Right atrium auricular region (tissue), 2 donors: Measurements from ENCODE around the gene INSYN1. TPM values are rescaled to one million over a fixed set of nuclear protein-coding genes. Genes with fewer than 3 reads are reported as not detected.
"Not testable (repeated sequence)": the region's sequence is repeated elsewhere in the genome, so short reads cannot be mapped to it uniquely, and the experiment has no call there.

Experiments used
- DNase-seq: peaks from one replicate; pipeline ENCODE4 v3.0.0-alpha.2; 2019; ENCODE audit warnings: low spot score
- H3K27ac ChIP-seq, 2 donors: fragments of 200-600 bp; sonication (generic); 1 replicate in 1 of 2; 2 replicates in 1 of 2; pipeline ENCODE4 v1.5.1; 2016 to 2019
- H3K27me3 ChIP-seq, 2 donors: fragments of 200-600 bp; sonication (generic); one replicate each; pipeline versions ENCODE4 v1.5.1 to v1.6.0; 2017 to 2019
- H3K36me3 ChIP-seq: fragments of 200-600 bp; sonication (generic); one replicate; pipeline ENCODE4 v1.5.1; 2016
- H3K4me1 ChIP-seq, 2 donors: fragments of 200-600 bp; sonication (generic); one replicate each; pipeline versions ENCODE4 v1.5.1 to v1.6.0; 2017 to 2019
- H3K4me3 ChIP-seq, 2 donors: fragments of 200-600 bp; sonication (generic); 1 replicate in 1 of 2; 2 replicates in 1 of 2; pipeline ENCODE4 v1.5.1; 2017 to 2019; ENCODE audit warnings: mild to moderate bottlenecking in 1 of 2, moderate library complexity in 1 of 2
- H3K9me3 ChIP-seq, 2 donors: fragments of 200-600 bp; sonication (generic); one replicate each; pipeline ENCODE4 v1.5.1; 2019
- total RNA-seq, 2 donors: library from RNA; depleted of rRNA; stranded (reverse); fragments of >200 nt; gene quantifications; one replicate each; pipeline ENCODE4 v1.1.0, GENCODE V29; 2016
- TF ChIP-seq, protein P1 (sequence below), 2 donors: fragments of 200-600 bp; sonication (generic); IDR thresholded peaks; one replicate each; pipeline ENCODE4 v1.5.1; 2019; ENCODE audit warnings: antibody characterized with exemption in 2 of 2

INSYN1 gene
- total RNA-seq, 2 donors from 2014 or later: 32.7 to 68.5 TPM

DNA sequence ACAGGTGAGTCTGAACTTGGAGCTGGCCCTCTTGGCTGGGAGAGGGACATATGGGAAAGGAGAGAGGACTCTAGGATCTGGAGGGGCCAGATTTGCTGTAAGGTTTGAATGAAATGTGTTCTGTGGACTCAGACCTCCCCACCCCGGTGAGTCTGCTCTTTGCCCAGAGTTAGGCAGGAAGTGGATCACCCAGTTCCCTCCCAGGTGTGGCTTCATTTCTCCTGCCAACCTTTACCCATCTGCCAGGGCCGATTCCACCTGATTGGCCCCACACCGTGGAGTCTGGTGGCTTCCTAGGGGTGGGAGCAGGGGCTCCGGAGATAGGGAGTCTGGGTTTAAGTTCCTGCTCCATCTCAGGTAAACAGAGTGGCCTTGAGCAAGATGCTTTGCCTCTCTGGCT is 43.5 kb downstream of the INSYN1 start:
- H3K4me1 ChIP-seq: peaks cover 0 to under 1% of the 10 kb centered on the region in 2 donors
- no peak overlapping the region for H3K27ac ChIP-seq
- no peaks in the 10 kb centered on the region for H3K27me3 ChIP-seq
- H3K4me3 ChIP-seq: no peak overlapping the region
- TF ChIP-seq, protein P1, sequence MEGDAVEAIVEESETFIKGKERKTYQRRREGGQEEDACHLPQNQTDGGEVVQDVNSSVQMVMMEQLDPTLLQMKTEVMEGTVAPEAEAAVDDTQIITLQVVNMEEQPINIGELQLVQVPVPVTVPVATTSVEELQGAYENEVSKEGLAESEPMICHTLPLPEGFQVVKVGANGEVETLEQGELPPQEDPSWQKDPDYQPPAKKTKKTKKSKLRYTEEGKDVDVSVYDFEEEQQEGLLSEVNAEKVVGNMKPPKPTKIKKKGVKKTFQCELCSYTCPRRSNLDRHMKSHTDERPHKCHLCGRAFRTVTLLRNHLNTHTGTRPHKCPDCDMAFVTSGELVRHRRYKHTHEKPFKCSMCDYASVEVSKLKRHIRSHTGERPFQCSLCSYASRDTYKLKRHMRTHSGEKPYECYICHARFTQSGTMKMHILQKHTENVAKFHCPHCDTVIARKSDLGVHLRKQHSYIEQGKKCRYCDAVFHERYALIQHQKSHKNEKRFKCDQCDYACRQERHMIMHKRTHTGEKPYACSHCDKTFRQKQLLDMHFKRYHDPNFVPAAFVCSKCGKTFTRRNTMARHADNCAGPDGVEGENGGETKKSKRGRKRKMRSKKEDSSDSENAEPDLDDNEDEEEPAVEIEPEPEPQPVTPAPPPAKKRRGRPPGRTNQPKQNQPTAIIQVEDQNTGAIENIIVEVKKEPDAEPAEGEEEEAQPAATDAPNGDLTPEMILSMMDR (IDR thresholded peaks at IDR 0.05): no peak
- DNase-seq: no peak
- H3K9me3 ChIP-seq: no peaks in the 10 kb centered on the region
- peaks cover 47% of the 10 kb centered on the region for H3K36me3 ChIP-seq

DNA sequence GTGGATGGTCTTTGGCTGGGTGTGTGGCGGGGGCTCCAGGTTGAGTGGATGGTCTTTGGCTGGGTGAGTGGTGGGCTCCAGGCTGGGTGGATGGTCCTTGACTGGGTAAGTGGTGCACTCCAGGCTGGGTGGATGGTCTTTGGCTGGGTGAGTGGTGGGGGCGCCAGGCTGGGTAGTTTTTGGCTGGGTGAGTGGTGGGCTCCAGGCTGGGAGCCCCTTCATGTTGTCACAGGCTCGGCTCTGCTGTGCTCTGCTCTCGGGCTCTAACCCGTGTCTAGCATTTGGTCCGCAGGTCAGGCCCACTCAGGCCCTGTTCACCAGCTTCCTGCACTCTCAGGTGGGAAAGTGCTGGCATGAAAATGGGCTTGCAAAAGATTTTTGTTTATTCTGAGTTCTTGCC is 43.9 kb downstream of the INSYN1 start:
- H3K36me3 ChIP-seq: peaks cover 51% of the 10 kb centered on the region
- no peak for DNase-seq

DNA sequence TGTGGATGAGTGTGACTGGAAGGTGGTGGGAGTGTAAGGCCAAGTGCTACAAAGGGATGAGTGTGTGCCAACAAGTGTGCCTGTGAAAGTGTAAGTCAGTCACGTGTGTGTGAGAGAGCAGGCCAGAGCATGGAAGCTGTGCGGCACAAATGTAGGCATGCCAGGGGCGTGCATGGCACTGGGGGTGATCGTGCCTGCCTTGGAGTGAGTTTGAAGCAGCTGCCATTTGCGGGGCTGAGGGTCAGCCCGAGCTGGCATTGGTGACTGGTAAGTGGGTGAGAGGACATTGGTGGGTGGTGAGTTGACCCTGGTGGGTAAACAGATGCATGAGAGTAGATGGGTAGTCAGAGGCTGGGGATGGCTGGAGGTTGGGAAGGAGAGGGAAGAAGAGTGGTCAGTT is 44.5 kb downstream of the INSYN1 start:
- TF ChIP-seq, protein P1 (IDR thresholded peaks at IDR 0.05): no peak
- Histone ChIP-seq H3K27me3 (no peaks in the 10 kb centered on the region), H3K27ac (no peak overlapping the region), H3K9me3 (no peaks in the 10 kb centered on the region), H3K36me3 (peaks cover 55% of the 10 kb centered on the region), H3K4me1 (no peaks in the 10 kb centered on the region), H3K4me3 (no peak overlapping the region)
- no peak for DNase-seq

More for the DNA sequence above, 43.9 kb downstream of the INSYN1 start:
- Histone ChIP-seq H3K4me1 (no peaks in the 10 kb centered on the region), H3K27me3 (no peaks in the 10 kb centered on the region), H3K9me3 (no peaks in the 10 kb centered on the region), H3K4me3 (no peak overlapping the region), H3K27ac (no peak overlapping the region)
- TF ChIP-seq, protein P1 (IDR thresholded peaks at IDR 0.05): no peak

DNA sequence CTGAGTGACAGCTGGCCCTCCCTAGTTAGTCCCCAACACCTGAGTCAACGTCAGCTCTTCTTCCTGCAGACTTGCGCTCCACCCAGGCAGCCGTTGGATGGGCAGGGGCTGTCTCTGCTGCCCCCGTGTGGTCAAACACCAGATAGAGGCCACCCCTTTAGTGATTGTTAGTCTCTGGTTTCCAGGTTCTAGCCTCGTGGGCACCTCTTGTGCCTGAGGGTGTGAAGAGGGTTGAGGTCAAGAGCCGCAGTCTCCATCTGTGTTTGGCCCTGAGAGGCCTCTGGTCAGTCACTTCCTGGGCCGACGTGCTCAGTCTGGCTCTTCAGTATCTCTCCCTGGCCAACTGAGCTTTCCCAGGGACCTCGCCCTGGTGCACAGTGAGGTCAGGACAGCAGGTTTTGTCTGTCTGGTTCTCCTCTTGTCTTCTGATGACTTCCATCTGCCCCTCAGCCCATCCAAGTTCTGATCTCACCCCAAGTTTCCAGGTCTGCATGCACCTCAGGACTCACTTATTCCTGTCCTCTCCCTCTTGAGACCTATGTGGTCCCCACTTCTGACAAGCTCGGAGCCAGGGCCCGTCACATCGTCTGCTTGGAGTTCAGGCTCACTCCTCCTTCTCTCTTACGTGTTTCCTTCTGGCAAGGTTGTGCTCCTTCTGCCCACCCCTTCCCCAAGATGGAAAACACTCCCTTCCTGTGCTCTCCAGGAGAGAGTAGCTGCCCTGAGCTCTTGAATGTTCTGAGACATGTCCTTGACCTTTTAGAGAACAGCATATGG is 48.1 kb downstream of the INSYN1 start:
- Histone ChIP-seq H3K36me3 (peaks cover 36% of the 10 kb centered on the region), H3K27me3 (no peaks in the 10 kb centered on the region), H3K4me1 (no peaks in the 10 kb centered on the region), H3K9me3 (no peaks in the 10 kb centered on the region), H3K4me3 (no peak overlapping the region), H3K27ac (no peak overlapping the region)
- no peak for DNase-seq
- TF ChIP-seq, protein P1 (IDR thresholded peaks at IDR 0.05): peak; percentile 72 to 89

DNA sequence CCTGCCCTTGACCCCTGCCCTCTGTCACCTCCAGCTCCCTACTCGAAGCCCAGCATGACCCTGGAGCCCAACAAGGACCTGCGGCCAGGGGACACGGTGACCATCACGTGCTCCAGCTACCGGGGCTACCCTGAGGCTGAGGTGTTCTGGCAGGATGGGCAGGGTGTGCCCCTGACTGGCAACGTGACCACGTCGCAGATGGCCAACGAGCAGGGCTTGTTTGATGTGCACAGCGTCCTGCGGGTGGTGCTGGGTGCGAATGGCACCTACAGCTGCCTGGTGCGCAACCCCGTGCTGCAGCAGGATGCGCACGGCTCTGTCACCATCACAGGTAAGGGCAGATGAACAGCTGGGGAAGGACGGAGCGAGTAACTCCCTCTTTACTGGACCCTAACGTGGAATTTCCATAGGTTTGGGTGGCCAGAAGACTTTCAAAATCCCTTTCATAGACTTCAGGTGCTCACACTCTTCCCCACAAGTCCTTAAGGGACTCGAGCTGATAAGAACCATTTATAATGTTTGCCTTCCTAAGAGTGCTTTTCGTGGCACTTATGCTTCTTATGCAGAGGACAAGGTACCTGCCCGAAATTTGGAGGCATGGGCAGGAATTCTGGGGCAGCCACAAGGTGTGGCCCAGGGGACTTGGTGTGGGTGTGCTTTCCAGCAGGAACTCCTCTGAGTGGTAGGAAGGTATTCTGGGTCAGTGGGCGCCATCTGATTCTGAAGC is 48.8 kb downstream of the INSYN1 start:
- not testable (repeated sequence) for H3K4me1 ChIP-seq, H3K9me3 ChIP-seq, H3K4me3 ChIP-seq, DNase-seq, H3K27me3 ChIP-seq, H3K27ac ChIP-seq
- peaks cover 36% of the 10 kb centered on the region for H3K36me3 ChIP-seq

DNA sequence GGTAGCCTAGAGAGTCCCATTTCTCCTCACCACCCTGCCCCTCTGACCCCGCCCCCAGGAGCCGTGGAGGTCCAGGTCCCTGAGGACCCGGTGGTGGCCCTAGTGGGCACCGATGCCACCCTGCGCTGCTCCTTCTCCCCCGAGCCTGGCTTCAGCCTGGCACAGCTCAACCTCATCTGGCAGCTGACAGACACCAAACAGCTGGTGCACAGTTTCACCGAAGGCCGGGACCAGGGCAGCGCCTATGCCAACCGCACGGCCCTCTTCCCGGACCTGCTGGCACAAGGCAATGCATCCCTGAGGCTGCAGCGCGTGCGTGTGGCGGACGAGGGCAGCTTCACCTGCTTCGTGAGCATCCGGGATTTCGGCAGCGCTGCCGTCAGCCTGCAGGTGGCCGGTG is 49.5 kb downstream of the INSYN1 start:
- not testable (repeated sequence) for H3K4me3 ChIP-seq, H3K27ac ChIP-seq, H3K4me1 ChIP-seq, DNase-seq, H3K27me3 ChIP-seq, H3K9me3 ChIP-seq
- peaks cover 30% of the 10 kb centered on the region for H3K36me3 ChIP-seq

DNA sequence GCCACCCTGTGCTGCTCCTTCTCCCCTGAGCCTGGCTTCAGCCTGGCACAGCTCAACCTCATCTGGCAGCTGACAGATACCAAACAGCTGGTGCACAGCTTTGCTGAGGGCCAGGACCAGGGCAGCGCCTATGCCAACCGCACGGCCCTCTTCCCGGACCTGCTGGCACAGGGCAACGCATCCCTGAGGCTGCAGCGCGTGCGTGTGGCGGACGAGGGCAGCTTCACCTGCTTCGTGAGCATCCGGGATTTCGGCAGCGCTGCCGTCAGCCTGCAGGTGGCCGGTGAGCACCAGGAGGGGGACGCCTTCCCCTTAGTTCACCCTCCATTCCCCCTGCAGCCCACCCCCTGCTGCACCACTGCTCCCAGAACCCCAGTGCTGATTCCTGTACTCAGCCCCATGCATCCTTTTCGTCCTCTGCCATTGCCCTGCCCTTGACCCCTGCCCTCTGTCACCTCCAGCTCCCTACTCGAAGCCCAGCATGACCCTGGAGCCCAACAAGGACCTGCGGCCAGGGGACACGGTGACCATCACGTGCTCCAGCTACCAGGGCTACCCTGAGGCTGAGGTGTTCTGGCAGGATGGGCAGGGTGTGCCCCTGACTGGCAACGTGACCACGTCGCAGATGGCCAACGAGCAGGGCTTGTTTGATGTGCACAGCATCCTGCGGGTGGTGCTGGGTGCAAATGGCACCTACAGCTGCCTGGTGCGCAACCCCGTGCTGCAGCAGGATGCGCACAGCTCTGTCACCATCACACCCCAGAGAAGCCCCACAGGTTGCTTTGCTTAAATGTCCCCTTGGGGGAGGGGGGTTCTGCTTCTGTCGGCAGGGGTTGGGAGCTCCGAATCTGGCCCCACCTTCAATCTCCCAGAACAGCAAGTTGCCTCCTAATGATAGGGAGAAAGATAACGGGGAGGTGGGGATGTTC is 50.6 kb downstream of the INSYN1 start:
- H3K36me3 ChIP-seq: peaks cover 22% of the 10 kb centered on the region
- DNase-seq, H3K27me3 ChIP-seq, H3K9me3 ChIP-seq, H3K4me3 ChIP-seq, H3K27ac ChIP-seq: not testable (repeated sequence)
- H3K4me1 ChIP-seq: peaks cover 0 to 15% of the 10 kb centered on the region in 2 donors
